K562 (cell line): ENCODE data around the gene SCT. TPM values are rescaled to one million over a fixed set of nuclear protein-coding genes. Genes with fewer than 3 reads are reported as not detected.

Source experiments
- ATAC-seq: fragments of 200-7000 bp; cut with Tn5 transposase; 3 replicates; pipeline ENCODE4 v1.9.1; 2020; ENCODE audit warnings: moderate library complexity
- BruUV-seq: library from RNA; stranded (reverse); fragments of 400-500 nt; replicated peaks from 2 replicates; lab custom pipeline; 2021; lab: Mats Ljungman, UMichigan
- CTCF ChIA-PET: fragments of 300-600 bp; formaldehyde crosslinking; extraction: SDS; loops from one replicate; lab custom pipeline; 2021; ENCODE audit warnings: low intra/inter-chr PET ratio; lab: Yijun Ruan, JAX
- POLR2A ChIA-PET: fragments of 300-600, 350-650 bp; sonication (Branson Sonifier 250); formaldehyde crosslinking; extraction: SDS; loops from one replicate; lab custom pipeline; 2021; ENCODE audit warnings: antibody characterized with exemption, inconsistent platforms; lab: Yijun Ruan, JAX
- DNase-seq, 4 experiments: peaks; one replicate each; pipeline versions ENCODE4 v3.0.0 to v3.0.0-alpha.2; 2011 to 2018; ENCODE audit warnings: low spot score in 3 of 4, mixed read lengths in 3 of 4; ENCODE audit errors: extremely low read depth in 1 of 4
- FAIRE-seq: peaks from 2 replicates; lab custom pipeline; 2011; peaks lifted over from hg19 to GRCh38; lab: Jason Lieb, UNC
- H2AFZ ChIP-seq: 2 replicates; pipeline ENCODE4 v1.6.0; 2011; ENCODE audit warnings: low read depth, low read length, control low read depth, inconsistent platforms
- H3K27ac ChIP-seq: fragments of 200-600 bp; 3 replicates; pipeline ENCODE4 v1.8.0; 2011; ENCODE audit warnings: low read depth, mild to moderate bottlenecking, control low read depth, inconsistent platforms, low read length, moderate library complexity, mixed read lengths; ENCODE audit errors: extremely low read depth
- H3K27me3 ChIP-seq, 2 experiments: fragments of 300-600 bp in 1 of 2; 2 replicates in 1 of 2; 3 replicates in 1 of 2; pipeline versions ENCODE4 v1.6.0 to v1.8.0; 2011; ENCODE audit warnings: inconsistent platforms in 2 of 2, low read length in 2 of 2, mild to moderate bottlenecking in 1 of 2, mixed read lengths in 1 of 2, moderate library complexity in 1 of 2; ENCODE audit not compliant: control insufficient read depth in 2 of 2, insufficient read depth in 2 of 2
- H3K36me3 ChIP-seq: fragments of 300-600 bp; 3 replicates; pipeline ENCODE4 v1.8.0; 2011; ENCODE audit warnings: mild to moderate bottlenecking, low read length, inconsistent platforms; ENCODE audit not compliant: control insufficient read depth, insufficient read depth
- H3K4me1 ChIP-seq, 2 experiments: fragments of 200-600 bp in 1 of 2; replicated peaks in 1 of 2; 2 replicates in 1 of 2; 3 replicates in 1 of 2; pipeline versions ENCODE4 v1.5.1 to v1.8.0; 2011; ENCODE audit warnings: inconsistent platforms in 2 of 2, low read length in 2 of 2, mild to moderate bottlenecking in 1 of 2, mixed read lengths in 1 of 2, moderate library complexity in 1 of 2; ENCODE audit not compliant: control insufficient read depth in 2 of 2, insufficient read depth in 2 of 2
- H3K4me2 ChIP-seq: 2 replicates; pipeline ENCODE4 v1.6.1; 2011; ENCODE audit warnings: low read length, control low read depth, inconsistent platforms, mixed read lengths; ENCODE audit not compliant: insufficient read depth
- H3K4me3 ChIP-seq: fragments of 200-600 bp; sonication (generic), shearing (Covaris generic); 2 replicates; pipeline ENCODE4 v1.5.1; 2016; ENCODE audit warnings: control low read depth, inconsistent platforms
- H3K79me2 ChIP-seq: fragments of 200-600 bp; 3 replicates; pipeline ENCODE4 v1.8.0; 2011; ENCODE audit warnings: low read length, inconsistent platforms; ENCODE audit not compliant: control insufficient read depth, insufficient read depth
- H3K9ac ChIP-seq, 2 experiments: 2 replicates each; pipeline versions ENCODE4 v1.6.0 to v1.6.1; 2011; ENCODE audit warnings: low read depth in 2 of 2, low read length in 2 of 2, control low read depth in 1 of 2, inconsistent platforms in 1 of 2, mild to moderate bottlenecking in 1 of 2, mixed read lengths in 1 of 2; ENCODE audit not compliant: insufficient read depth in 1 of 2
- H3K9me1 ChIP-seq: one replicate; pipeline ENCODE4 v1.6.0; 2011; ENCODE audit warnings: inconsistent platforms, mild to moderate bottlenecking, low read length, moderate library complexity; ENCODE audit not compliant: control insufficient read depth, insufficient read depth
- H3K9me3 ChIP-seq: replicated peaks from 2 replicates; pipeline ENCODE4 v1.5.1; 2011; ENCODE audit warnings: low read depth, low read length, inconsistent platforms; ENCODE audit not compliant: control insufficient read depth, insufficient read depth
- H4K20me1 ChIP-seq: replicated peaks from 2 replicates; pipeline ENCODE4 v1.6.1; 2011; ENCODE audit warnings: low read length, inconsistent platforms, mixed read lengths; ENCODE audit not compliant: control insufficient read depth, insufficient read depth
- POLR2G ChIP-seq: fragments of 200-400 bp; formaldehyde crosslinking; IDR thresholded peaks from 2 replicates; pipeline ENCODE4 v1.6.1; 2017; ENCODE audit warnings: low read depth, mild to moderate bottlenecking, antibody characterized with exemption, low read length, moderate library complexity
- whole genome bisulfite sequencing: fragments of 100-300 bp; shearing (Covaris generic); methylation state at CpG from one replicate; pipeline ENCODE4 v1.1.6; 2016; ENCODE audit warnings: low coverage, mixed read lengths; ENCODE audit not compliant: insufficient coverage; ENCODE audit errors: missing lambda C conversion rate; 5-methylcytosine and 5-hydroxymethylcytosine counted together
- in situ Hi-C: fragments of 300-500 bp; cut with MboI; formaldehyde crosslinking; loops from 4 replicates; pipeline ENCODE4 v1.15.0; 2018; ENCODE audit warnings: inconsistent platforms, mixed read lengths
- intact Hi-C: fragments of 100-400 bp; cut with micrococcal nuclease; formaldehyde crosslinking; loops from 2 replicates; pipeline ENCODE4 v1.14.2; 2022
- polyA plus RNA-seq, 8 experiments: library from polyadenylated mRNA; depleted of rRNA in 4 of 8; stranded (reverse) in 5 of 8; unstranded in 3 of 8; fragments of >200 nt; fragmentation: Nextera tagmentation in 2 of 8; fragmentation: Illumina TruSeq in 1 of 8; extraction: Ambion mirVana in 2 of 8; extraction: Trizol in 1 of 8; gene quantifications; 2 replicates each; pipeline versions ENCODE4 v1.2.1 to v1.2.3, GENCODE V29; 2011 to 2014; ENCODE audit warnings: inconsistent platforms in 1 of 8, missing spikeins in 1 of 8
- total RNA-seq, 7 experiments: library from RNA; depleted of rRNA in 6 of 7; stranded (reverse); fragments of >200 nt in 6 of 7; fragmentation: Illumina TruSeq in 2 of 7; extraction: Trizol in 2 of 7; gene quantifications; 2 replicates each; pipeline versions ENCODE4 v1.2.1 to v1.2.3, GENCODE V29; 2011 to 2021; ENCODE audit warnings: low replicate concordance in 1 of 7
- TF ChIP-seq, protein P1 (sequence below): fragments of 450-650 bp; IDR thresholded peaks from 2 replicates; pipeline ENCODE4 v1.6.1; 2017; ENCODE audit warnings: antibody characterized with exemption

Gene SCT
- total and polyA plus RNA-seq, 9 of the 15 experiments (the other 6 are each of a cell fraction or from before 2014, with no cell fraction given), result not detected

DNA sequence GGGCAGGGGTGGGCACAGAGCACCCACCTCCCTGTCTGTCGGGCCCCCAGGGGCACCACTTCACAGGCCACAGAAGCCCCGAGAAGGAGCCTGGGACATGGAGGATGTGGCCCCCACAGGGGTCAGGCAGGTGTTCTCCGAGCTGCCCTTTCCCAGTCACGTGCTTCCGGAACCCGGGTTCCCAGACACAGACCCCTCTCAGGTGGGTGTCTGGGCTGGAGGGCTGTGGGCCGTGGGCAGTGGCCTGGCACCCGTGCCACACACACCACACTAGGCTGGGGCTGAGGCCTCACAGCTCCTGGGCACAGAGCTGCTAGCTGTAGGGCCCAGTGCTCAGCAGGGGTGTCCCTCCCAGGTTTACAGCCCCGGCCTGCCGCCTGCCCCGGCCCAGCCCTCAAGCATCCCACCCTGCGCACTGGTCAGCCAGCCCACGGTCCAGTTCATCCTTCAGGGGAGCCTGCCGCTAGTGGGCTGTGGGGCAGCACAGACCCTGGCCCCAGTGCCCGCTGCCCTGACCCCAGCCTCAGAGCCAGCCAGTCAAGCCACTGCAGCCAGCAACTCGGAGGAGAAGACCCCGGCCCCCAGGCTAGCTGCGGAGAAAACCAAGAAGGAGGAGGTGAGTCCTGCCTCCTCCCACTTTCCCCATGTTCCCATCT lies 16.7 kb downstream of the SCT start:
- CTCF ChIA-PET, result no interaction called here
- Histone ChIP-seq H2AFZ (no peak overlapping the region), H3K79me2 (peaks cover 7% of the 10 kb centered on the region; the same call in 1 of the 3 replicates), H4K20me1 (peaks cover 17% of the 10 kb centered on the region), H3K4me2 (no peak overlapping the region), H3K9ac (no peak overlapping the region; a peak in 1 of 4 replicates), H3K36me3 (peaks cover 98% of the 10 kb centered on the region; the same call in 2 of the 3 replicates), H3K27me3 (no peaks in the 10 kb centered on the region), H3K9me3 (no peaks in the 10 kb centered on the region), H3K4me3 (no peak overlapping the region), H3K9me1 (no peaks in the 10 kb centered on the region), H3K4me1 (peaks cover 3 to 63% of the 10 kb centered on the region in 2 experiments), H3K27ac (no peak overlapping the region)
- no TSS peak for BruUV-seq
- DNase-seq, result no peak
- WGBS, result 94% methylated on average over 9 of the region's 18 CpGs
- TF ChIP-seq, protein P1, sequence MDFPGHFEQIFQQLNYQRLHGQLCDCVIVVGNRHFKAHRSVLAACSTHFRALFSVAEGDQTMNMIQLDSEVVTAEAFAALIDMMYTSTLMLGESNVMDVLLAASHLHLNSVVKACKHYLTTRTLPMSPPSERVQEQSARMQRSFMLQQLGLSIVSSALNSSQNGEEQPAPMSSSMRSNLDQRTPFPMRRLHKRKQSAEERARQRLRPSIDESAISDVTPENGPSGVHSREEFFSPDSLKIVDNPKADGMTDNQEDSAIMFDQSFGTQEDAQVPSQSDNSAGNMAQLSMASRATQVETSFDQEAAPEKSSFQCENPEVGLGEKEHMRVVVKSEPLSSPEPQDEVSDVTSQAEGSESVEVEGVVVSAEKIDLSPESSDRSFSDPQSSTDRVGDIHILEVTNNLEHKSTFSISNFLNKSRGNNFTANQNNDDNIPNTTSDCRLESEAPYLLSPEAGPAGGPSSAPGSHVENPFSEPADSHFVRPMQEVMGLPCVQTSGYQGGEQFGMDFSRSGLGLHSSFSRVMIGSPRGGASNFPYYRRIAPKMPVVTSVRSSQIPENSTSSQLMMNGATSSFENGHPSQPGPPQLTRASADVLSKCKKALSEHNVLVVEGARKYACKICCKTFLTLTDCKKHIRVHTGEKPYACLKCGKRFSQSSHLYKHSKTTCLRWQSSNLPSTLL, result no peak
- TF ChIP-seq POLR2G, result peak; percentile 59
- POLR2A ChIA-PET, result interaction anchor here (0.7 kb wide), 1 partner anchor 293 kb away, joined by 3 read pairs; no protein-coding TSS in a partner anchor
- ATAC-seq, result no peak
- in situ Hi-C loops (no loop called here), intact Hi-C loops (loop anchor here (10.0 kb wide), 1 partner anchor 55 kb away; no protein-coding TSS in a partner anchor)
- no peak for FAIRE-seq
